ENCODE data around the gene ALDH7A1.
"Not testable (repeated sequence)": the region's sequence is repeated elsewhere in the genome, so short reads cannot be mapped to it uniquely, and the experiment has no call there.

The ALDH7A1 gene

GRCh38 chr5:126576974-126577373, 18.0 kb downstream of the ALDH7A1 start:
- Histone ChIP-seq H3K36me3 (ENCODE audit: insufficient read depth, low read length) (peaks cover 38% of the 10 kb centered on the region), H3K4me1 (ENCODE audit: insufficient read depth, low read length) (no peaks in the 10 kb centered on the region), H3K9ac (ENCODE audit: low read depth, low read length) (no peak overlapping the region), H3K9me3 (ENCODE audit: control insufficient read depth, insufficient read depth, low read length) (no peaks in the 10 kb centered on the region)

- H3K36me3 ChIP-seq (ENCODE audit: insufficient read depth, low read length): peaks cover 30% of the 10 kb centered on the region
- H3K9ac ChIP-seq (ENCODE audit: low read depth, low read length): no peak overlapping the region
- no peaks in the 10 kb centered on the region for H3K9me3 ChIP-seq (ENCODE audit: control insufficient read depth, insufficient read depth, low read length)
- H3K4me1 ChIP-seq (ENCODE audit: insufficient read depth, low read length): no peaks in the 10 kb centered on the region
Observed at GRCh38 chr5:126575644-126576043, 19.4 kb downstream of the ALDH7A1 start.

- Histone ChIP-seq H3K9me3 (ENCODE audit: control insufficient read depth, insufficient read depth, low read length) (no peaks in the 10 kb centered on the region), H3K9ac (ENCODE audit: low read depth, low read length) (no peak overlapping the region), H3K36me3 (ENCODE audit: insufficient read depth, low read length) (peaks cover 31% of the 10 kb centered on the region), H3K4me1 (ENCODE audit: insufficient read depth, low read length) (peaks cover 5% of the 10 kb centered on the region)
Observed at GRCh38 chr5:126568206-126568755, 26.7 kb downstream of the ALDH7A1 start.

DNA sequence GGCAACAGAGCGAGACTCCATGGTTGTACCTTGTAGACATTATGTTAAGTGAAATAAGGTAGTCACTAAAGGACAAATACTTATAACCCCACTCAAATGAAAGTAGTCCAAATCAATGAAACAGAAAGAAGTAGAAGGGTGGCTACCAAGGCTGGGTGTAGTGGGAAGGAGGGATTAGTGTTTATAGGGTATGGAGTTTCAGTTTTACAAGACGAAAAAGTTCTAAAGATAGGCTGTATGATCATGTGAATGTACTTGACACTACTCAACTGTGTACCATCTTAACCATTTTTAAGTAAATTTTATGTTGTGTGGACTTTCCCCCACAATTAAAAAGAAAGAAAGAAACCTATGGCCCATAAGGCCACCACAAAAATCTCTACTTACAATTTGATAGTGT, 32.2 kb downstream of the ALDH7A1 start:
- H3K9ac ChIP-seq (ENCODE audit: low read depth, low read length): no peak overlapping the region
- H3K36me3 ChIP-seq (ENCODE audit: insufficient read depth, low read length): peaks cover 29% of the 10 kb centered on the region
- H3K9me3 ChIP-seq (ENCODE audit: control insufficient read depth, insufficient read depth, low read length): no peaks in the 10 kb centered on the region
- H3K4me1 ChIP-seq (ENCODE audit: insufficient read depth, low read length): no peaks in the 10 kb centered on the region

DNA sequence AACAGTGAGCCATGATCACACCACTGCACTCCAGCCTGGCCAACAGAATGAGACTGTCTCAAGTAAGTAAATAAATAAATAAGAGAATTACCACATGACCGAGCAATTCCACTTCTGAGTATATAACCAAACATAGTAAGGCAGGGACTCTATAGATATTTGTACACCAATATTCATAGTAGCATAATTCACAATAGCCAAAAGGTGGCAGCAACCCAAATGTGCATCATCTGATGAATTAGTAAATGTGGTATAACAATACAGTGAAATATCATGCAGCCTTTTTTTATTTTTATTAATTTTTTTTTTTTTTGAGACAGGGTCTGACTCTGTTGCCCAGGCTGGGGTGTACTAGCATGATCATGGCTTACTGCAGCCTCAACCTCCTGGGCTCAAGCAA, 33.1 kb downstream of the ALDH7A1 start:
- no peak overlapping the region for H3K9ac ChIP-seq (ENCODE audit: low read depth, low read length)
- no peaks in the 10 kb centered on the region for H3K4me1 ChIP-seq (ENCODE audit: insufficient read depth, low read length)
- peaks cover 37% of the 10 kb centered on the region for H3K36me3 ChIP-seq (ENCODE audit: insufficient read depth, low read length)

DNA sequence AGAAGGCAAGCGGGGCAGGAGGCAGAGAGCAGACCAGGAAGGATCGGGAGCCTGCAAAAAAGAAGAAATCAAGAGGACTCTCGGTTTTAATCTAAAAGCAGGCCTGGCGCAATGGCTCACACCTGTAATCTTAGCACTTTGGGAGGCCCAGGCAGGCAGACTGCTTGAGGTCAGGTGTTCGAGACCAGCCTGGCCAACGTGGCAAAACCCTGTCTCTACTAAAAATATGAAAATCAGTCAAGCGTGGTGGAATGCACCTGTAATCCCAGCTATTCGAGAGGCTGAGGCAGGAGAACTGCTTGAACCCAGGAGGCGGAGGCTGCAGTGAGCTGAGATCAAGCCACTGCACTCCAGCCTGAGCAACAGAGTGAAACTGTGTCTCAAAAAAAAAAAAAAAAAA, 39.9 kb downstream of the ALDH7A1 start:
- H3K9me3 ChIP-seq (ENCODE audit: control insufficient read depth, insufficient read depth, low read length); H3K9ac ChIP-seq (ENCODE audit: low read depth, low read length); H3K4me1 ChIP-seq (ENCODE audit: insufficient read depth, low read length): not testable (repeated sequence)
- peaks cover 53% of the 10 kb centered on the region for H3K36me3 ChIP-seq (ENCODE audit: insufficient read depth, low read length)

More for the DNA sequence above, 33.1 kb downstream of the ALDH7A1 start:
- no peaks in the 10 kb centered on the region for H3K9me3 ChIP-seq (ENCODE audit: control insufficient read depth, insufficient read depth, low read length)

DNA sequence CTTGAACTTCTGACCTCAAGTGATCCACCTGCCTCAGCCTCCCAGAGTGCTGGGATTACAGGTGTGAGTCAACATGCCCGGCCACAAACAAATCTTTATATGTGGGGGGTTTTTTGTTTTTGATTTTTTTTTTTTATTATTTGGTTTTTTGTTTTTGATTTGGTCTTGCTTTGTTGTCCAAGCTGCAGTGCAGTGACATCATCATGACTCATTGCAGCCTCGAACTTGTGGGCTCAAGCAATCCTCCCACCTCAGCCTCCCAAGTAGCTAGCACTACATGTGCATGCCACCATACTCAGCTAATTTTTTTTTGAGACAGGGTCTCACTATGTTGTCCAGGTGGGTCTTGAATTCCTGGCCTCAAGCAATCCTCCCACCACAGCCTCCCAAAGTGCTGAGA, 42.4 kb downstream of the ALDH7A1 start:
- H3K4me1 ChIP-seq (ENCODE audit: insufficient read depth, low read length): no peaks in the 10 kb centered on the region
- H3K36me3 ChIP-seq (ENCODE audit: insufficient read depth, low read length): peaks cover 44% of the 10 kb centered on the region
- no peak overlapping the region for H3K9ac ChIP-seq (ENCODE audit: low read depth, low read length)
- no peaks in the 10 kb centered on the region for H3K9me3 ChIP-seq (ENCODE audit: control insufficient read depth, insufficient read depth, low read length)

GRCh38 chr5:126544087-126544740, 50.8 kb downstream of the ALDH7A1 start:
- Histone ChIP-seq H3K4me1 (ENCODE audit: insufficient read depth, low read length) (no peaks in the 10 kb centered on the region), H3K36me3 (ENCODE audit: insufficient read depth, low read length) (peaks cover 16% of the 10 kb centered on the region), H3K9ac (ENCODE audit: low read depth, low read length) (no peak overlapping the region), H3K9me3 (ENCODE audit: control insufficient read depth, insufficient read depth, low read length) (no peaks in the 10 kb centered on the region)

- peaks cover 16% of the 10 kb centered on the region for H3K36me3 ChIP-seq (ENCODE audit: insufficient read depth, low read length)
- no peak overlapping the region for H3K9ac ChIP-seq (ENCODE audit: low read depth, low read length)
- H3K4me1 ChIP-seq (ENCODE audit: insufficient read depth, low read length): peaks cover 3% of the 10 kb centered on the region; the same call in 1 of the 2 replicates
- no peaks in the 10 kb centered on the region for H3K9me3 ChIP-seq (ENCODE audit: control insufficient read depth, insufficient read depth, low read length)
Observed at GRCh38 chr5:126543660-126544059, 51.4 kb downstream of the ALDH7A1 start.

- peaks cover 16% of the 10 kb centered on the region; the same call in 1 of the 2 replicates for H3K36me3 ChIP-seq (ENCODE audit: insufficient read depth, low read length)
- H3K9me3 ChIP-seq (ENCODE audit: control insufficient read depth, insufficient read depth, low read length): no peaks in the 10 kb centered on the region
- no peak overlapping the region for H3K9ac ChIP-seq (ENCODE audit: low read depth, low read length)
- peaks cover 3% of the 10 kb centered on the region; the same call in 1 of the 2 replicates for H3K4me1 ChIP-seq (ENCODE audit: insufficient read depth, low read length)
Observed at GRCh38 chr5:126543009-126543408, 52.0 kb downstream of the ALDH7A1 start.

DNA sequence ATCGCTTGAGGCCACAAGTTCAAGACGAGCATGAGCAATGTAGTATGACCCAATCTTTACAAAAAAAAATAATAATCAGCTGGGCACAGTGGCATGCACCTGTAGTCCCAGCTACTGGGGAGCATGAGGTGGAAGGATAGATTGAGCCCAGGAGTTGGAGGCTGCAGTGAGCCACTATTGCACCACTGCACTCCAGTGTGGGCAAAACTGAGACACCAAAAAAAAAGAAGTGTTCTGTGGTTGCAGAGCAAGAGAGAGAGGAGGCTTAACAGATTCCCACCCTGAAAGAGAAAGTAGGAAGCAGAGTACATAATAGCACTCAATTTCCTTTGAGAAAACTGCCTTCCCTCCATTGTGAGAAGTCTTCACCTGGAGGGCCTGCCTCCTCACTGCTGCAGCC, 52.6 kb downstream of the ALDH7A1 start:
- H3K4me1 ChIP-seq (ENCODE audit: insufficient read depth, low read length): peaks cover 3% of the 10 kb centered on the region; the same call in 1 of the 2 replicates
- H3K36me3 ChIP-seq (ENCODE audit: insufficient read depth, low read length): peaks cover 15% of the 10 kb centered on the region; the same call in 1 of the 2 replicates
- no peaks in the 10 kb centered on the region for H3K9me3 ChIP-seq (ENCODE audit: control insufficient read depth, insufficient read depth, low read length)
- H3K9ac ChIP-seq (ENCODE audit: low read depth, low read length): no peak overlapping the region

- Histone ChIP-seq H3K4me1 (ENCODE audit: insufficient read depth, low read length) (peaks cover 3% of the 10 kb centered on the region; the same call in 1 of the 2 replicates), H3K36me3 (ENCODE audit: insufficient read depth, low read length) (peaks cover 3% of the 10 kb centered on the region; the same call in 1 of the 2 replicates), H3K9me3 (ENCODE audit: control insufficient read depth, insufficient read depth, low read length) (no peaks in the 10 kb centered on the region), H3K9ac (ENCODE audit: low read depth, low read length) (no peak overlapping the region)
Observed at GRCh38 chr5:126540631-126541030, 54.4 kb downstream of the ALDH7A1 start.

DNA sequence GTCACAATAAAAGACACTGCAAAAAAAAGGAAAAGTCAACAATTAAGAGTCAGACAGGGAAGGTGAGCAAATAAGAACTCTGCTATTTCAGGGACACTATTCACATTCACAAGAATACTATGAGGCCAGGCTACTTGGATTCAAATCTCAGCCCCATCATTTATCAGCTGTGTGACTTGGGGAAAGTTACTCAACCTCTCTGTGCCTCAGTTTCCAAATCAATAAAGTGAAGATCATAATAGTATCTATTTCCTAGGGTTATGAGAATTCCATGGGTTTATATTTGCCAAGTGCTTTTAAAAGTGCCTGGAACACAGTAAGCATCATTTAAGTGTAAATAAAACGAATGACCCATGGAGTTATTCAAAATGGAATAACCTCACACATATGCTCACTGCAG, 56.4 kb downstream of the ALDH7A1 start:
- Histone ChIP-seq H3K9me3 (ENCODE audit: control insufficient read depth, insufficient read depth, low read length) (no peaks in the 10 kb centered on the region), H3K9ac (ENCODE audit: low read depth, low read length) (no peak overlapping the region), H3K36me3 (ENCODE audit: insufficient read depth, low read length) (no peaks in the 10 kb centered on the region), H3K4me1 (ENCODE audit: insufficient read depth, low read length) (peaks cover 3% of the 10 kb centered on the region; the same call in 1 of the 2 replicates)

DNA sequence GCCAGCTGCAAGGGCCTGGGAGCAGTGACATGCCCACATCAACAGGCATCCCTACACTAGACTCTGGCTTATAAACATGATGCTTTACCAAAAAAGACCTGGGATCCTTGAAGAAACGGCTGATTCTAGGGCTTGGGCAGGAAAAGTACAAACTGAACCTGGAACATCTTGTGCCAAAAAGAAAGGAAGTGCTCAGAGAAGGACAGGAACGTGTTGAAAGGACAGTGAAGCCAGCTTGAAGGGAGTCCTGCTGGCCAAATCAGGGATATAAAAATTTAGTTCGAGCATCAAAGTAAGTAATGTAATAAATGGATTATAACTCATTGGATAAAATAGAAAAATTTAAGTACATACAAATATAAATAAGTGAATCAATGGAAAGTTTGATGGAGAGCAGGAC, 58.1 kb downstream of the ALDH7A1 start:
- Histone ChIP-seq H3K9me3 (ENCODE audit: control insufficient read depth, insufficient read depth, low read length) (no peaks in the 10 kb centered on the region), H3K4me1 (ENCODE audit: insufficient read depth, low read length) (peaks cover 3% of the 10 kb centered on the region; the same call in 1 of the 2 replicates)

GRCh38 chr5:126535856-126536545, 59.0 kb downstream of the ALDH7A1 start:
- no peaks in the 10 kb centered on the region for H3K36me3 ChIP-seq (ENCODE audit: insufficient read depth, low read length)

More for the DNA sequence above, 58.1 kb downstream of the ALDH7A1 start:
- no peak overlapping the region for H3K9ac ChIP-seq (ENCODE audit: low read depth, low read length)
- no peaks in the 10 kb centered on the region for H3K36me3 ChIP-seq (ENCODE audit: insufficient read depth, low read length)

More at GRCh38 chr5:126535856-126536545, 59.0 kb downstream of the ALDH7A1 start:
- H3K4me1 ChIP-seq (ENCODE audit: insufficient read depth, low read length): peaks cover 3% of the 10 kb centered on the region; the same call in 1 of the 2 replicates
- H3K9ac ChIP-seq (ENCODE audit: low read depth, low read length): no peak overlapping the region
- H3K9me3 ChIP-seq (ENCODE audit: control insufficient read depth, insufficient read depth, low read length): no peaks in the 10 kb centered on the region
